HepG2 (cell line): ENCODE results near the gene SLC26A3. TPM values are rescaled to one million over a fixed set of nuclear protein-coding genes. Genes with fewer than 3 reads are reported as not detected.
A peak's percentile ranks its signal among the peaks of the same experiment; 100 is the strongest.

Experiments used
- ARNT ChIP-seq: fragments of 450-650 bp; IDR thresholded peaks from 2 replicates; pipeline ENCODE4 v1.6.1; 2017
- CENPX ChIP-seq: sonication (generic); formaldehyde crosslinking; IDR thresholded peaks from 2 replicates; pipeline ENCODE4 v1.9.0; 2021; ENCODE audit warnings: mild to moderate bottlenecking, missing genetic modification reagents, moderate library complexity
- MXD3 ChIP-seq: IDR thresholded peaks from 2 replicates; pipeline ENCODE4 v1.6.1; 2016; ENCODE audit warnings: mild to moderate bottlenecking, missing biosample characterization, missing genetic modification reagents
- PBX3 ChIP-seq: sonication (generic); formaldehyde crosslinking; IDR thresholded peaks from 2 replicates; pipeline ENCODE4 v1.8.1; 2023; ENCODE audit warnings: missing genetic modification reagents, inconsistent platforms, borderline replicate concordance
- SP140L ChIP-seq: sonication (generic); formaldehyde crosslinking; IDR thresholded peaks from 2 replicates; pipeline ENCODE4 v1.4.0; 2020; ENCODE audit warnings: missing genetic modification reagents, borderline replicate concordance
- TRIM24 ChIP-seq: sonication (generic); formaldehyde crosslinking; IDR thresholded peaks from 2 replicates; pipeline ENCODE4 v1.8.0; 2022; ENCODE audit warnings: mild to moderate bottlenecking, missing genetic modification reagents
- ZBTB3 ChIP-seq: sonication (generic); formaldehyde crosslinking; IDR thresholded peaks from 2 replicates; pipeline ENCODE4 v1.4.0; 2020; ENCODE audit warnings: low read depth, mild to moderate bottlenecking, moderate library complexity, missing genetic modification reagents, borderline replicate concordance
- ZBTB38 ChIP-seq: sonication (generic); formaldehyde crosslinking; IDR thresholded peaks from 2 replicates; pipeline ENCODE4 v1.5.1; 2020; ENCODE audit warnings: mild to moderate bottlenecking, missing genetic modification reagents
- ZFP37 ChIP-seq: sonication (generic); formaldehyde crosslinking; IDR thresholded peaks from 2 replicates; pipeline ENCODE4 v1.4.0; 2020; ENCODE audit warnings: missing genetic modification reagents, borderline replicate concordance
- ZIK1 ChIP-seq: sonication (generic); formaldehyde crosslinking; IDR thresholded peaks from 2 replicates; pipeline ENCODE4 v1.5.0; 2020; ENCODE audit warnings: mild to moderate bottlenecking, low read depth, missing genetic modification reagents, borderline replicate concordance
- ZKSCAN1 ChIP-seq: fragments of 150-350 bp; IDR thresholded peaks from 2 replicates; pipeline ENCODE4 v1.6.1; 2014; ENCODE audit warnings: low read length
- ZNF20 ChIP-seq: sonication (generic); formaldehyde crosslinking; IDR thresholded peaks from 2 replicates; pipeline ENCODE4 v1.4.0; 2020; ENCODE audit warnings: mild to moderate bottlenecking, moderate library complexity, missing genetic modification reagents
- ZNF547 ChIP-seq: sonication (generic); formaldehyde crosslinking; IDR thresholded peaks from 2 replicates; pipeline ENCODE4 v1.5.1; 2020; ENCODE audit warnings: mild to moderate bottlenecking, missing genetic modification reagents
- ZNF605 ChIP-seq: sonication (generic); formaldehyde crosslinking; IDR thresholded peaks from 2 replicates; pipeline ENCODE4 v1.8.0; 2022; ENCODE audit warnings: mild to moderate bottlenecking, missing genetic modification reagents
- ZNF629 ChIP-seq: sonication (generic); formaldehyde crosslinking; conservative IDR thresholded peaks from 2 replicates; pipeline ENCODE4 v1.5.0; 2020; ENCODE audit warnings: missing genetic modification reagents
- ZNF660 ChIP-seq: sonication (generic); formaldehyde crosslinking; IDR thresholded peaks from 2 replicates; pipeline ENCODE4 v1.5.1; 2020; ENCODE audit warnings: mild to moderate bottlenecking, low read depth, missing genetic modification reagents, borderline replicate concordance
- ZNF816 ChIP-seq: sonication (generic); formaldehyde crosslinking; IDR thresholded peaks from 2 replicates; pipeline ENCODE4 v1.8.0; 2022; ENCODE audit warnings: missing genetic modification reagents, mild to moderate bottlenecking, borderline replicate concordance
- polyA plus RNA-seq, 8 experiments: library from polyadenylated mRNA; depleted of rRNA in 3 of 8; stranded (reverse) in 7 of 8; unstranded in 1 of 8; fragments of >200 nt; fragmentation: Illumina TruSeq in 4 of 8; extraction: Trizol in 4 of 8; gene quantifications; 2 replicates each; pipeline versions ENCODE4 v1.2.1 to v1.2.3, GENCODE V29; 2011 to 2016; ENCODE audit warnings: low read depth in 4 of 8, missing spikeins in 1 of 8, mixed read lengths in 1 of 8; ENCODE audit not compliant: insufficient read depth in 1 of 8
- total RNA-seq, 5 experiments: library from RNA; depleted of rRNA; stranded (reverse); fragments of >200 nt; fragmentation: Illumina TruSeq; extraction: Trizol; gene quantifications; 2 replicates each; pipeline ENCODE4 v1.2.3, GENCODE V29; 2016; ENCODE audit warnings: low read depth in 1 of 5
- TF ChIP-seq, protein P1 (sequence below): sonication (generic); formaldehyde crosslinking; IDR thresholded peaks from 2 replicates; pipeline ENCODE4 v1.8.0; 2022; ENCODE audit warnings: mild to moderate bottlenecking, missing genetic modification reagents; ENCODE audit not compliant: insufficient replicate concordance
- TF ChIP-seq, protein P2 (sequence below): IDR thresholded peaks from 2 replicates; pipeline ENCODE4 v1.6.1; 2016
- TF ChIP-seq, protein P3 (sequence below): sonication (generic); formaldehyde crosslinking; IDR thresholded peaks from 2 replicates; pipeline ENCODE4 v1.4.0; 2020; ENCODE audit warnings: low read depth, missing genetic modification reagents

The SLC26A3 gene
- total and polyA plus RNA-seq, 2 of the 13 experiments (the other 11 are each of a cell fraction or from before 2014, with no cell fraction given) = 0.11 to 0.30 TPM

- TF ChIP-seq ZBTB38 (no peak), PBX3 (CRISPR knock-in tag) (no peak), ZNF629 (CRISPR knock-in tag) (0 out of 2 replicates have a peak, but pooled peaks have one; percentile 8), ZNF20 (CRISPR knock-in tag) (no peak), ARNT (no peak), ZNF660 (no peak), SP140L (CRISPR knock-in tag) (no peak; the same call in 1 of the 2 replicates), ZNF605 (peak; percentile 75), ZKSCAN1 (no peak), ZIK1 (CRISPR knock-in tag) (no peak; the same call in 1 of the 2 replicates), TRIM24 (CRISPR knock-in tag) (0 out of 2 replicates have a peak, but pooled peaks have one; percentile 30), ZBTB3 (CRISPR knock-in tag) (no peak), CENPX (CRISPR knock-in tag) (no peak), ZNF547 (peak; percentile 22; the same call in 1 of the 2 replicates), ZNF816 (CRISPR knock-in tag) (peak; percentile 75; the same call in 1 of the 2 replicates), MXD3 (CRISPR knock-in tag) (peak; percentile 89), ZFP37 (CRISPR knock-in tag) (peak; percentile 58; the same call in 1 of the 2 replicates)
- TF ChIP-seq, protein P1, sequence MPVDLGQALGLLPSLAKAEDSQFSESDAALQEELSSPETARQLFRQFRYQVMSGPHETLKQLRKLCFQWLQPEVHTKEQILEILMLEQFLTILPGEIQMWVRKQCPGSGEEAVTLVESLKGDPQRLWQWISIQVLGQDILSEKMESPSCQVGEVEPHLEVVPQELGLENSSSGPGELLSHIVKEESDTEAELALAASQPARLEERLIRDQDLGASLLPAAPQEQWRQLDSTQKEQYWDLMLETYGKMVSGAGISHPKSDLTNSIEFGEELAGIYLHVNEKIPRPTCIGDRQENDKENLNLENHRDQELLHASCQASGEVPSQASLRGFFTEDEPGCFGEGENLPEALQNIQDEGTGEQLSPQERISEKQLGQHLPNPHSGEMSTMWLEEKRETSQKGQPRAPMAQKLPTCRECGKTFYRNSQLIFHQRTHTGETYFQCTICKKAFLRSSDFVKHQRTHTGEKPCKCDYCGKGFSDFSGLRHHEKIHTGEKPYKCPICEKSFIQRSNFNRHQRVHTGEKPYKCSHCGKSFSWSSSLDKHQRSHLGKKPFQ = no peak
- TF ChIP-seq, protein P2, sequence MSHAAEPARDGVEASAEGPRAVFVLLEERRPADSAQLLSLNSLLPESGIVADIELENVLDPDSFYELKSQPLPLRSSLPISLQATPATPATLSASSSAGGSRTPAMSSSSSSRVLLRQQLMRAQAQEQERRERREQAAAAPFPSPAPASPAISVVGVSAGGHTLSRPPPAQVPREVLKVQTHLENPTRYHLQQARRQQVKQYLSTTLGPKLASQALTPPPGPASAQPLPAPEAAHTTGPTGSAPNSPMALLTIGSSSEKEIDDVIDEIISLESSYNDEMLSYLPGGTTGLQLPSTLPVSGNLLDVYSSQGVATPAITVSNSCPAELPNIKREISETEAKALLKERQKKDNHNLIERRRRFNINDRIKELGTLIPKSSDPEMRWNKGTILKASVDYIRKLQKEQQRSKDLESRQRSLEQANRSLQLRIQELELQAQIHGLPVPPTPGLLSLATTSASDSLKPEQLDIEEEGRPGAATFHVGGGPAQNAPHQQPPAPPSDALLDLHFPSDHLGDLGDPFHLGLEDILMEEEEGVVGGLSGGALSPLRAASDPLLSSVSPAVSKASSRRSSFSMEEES (CRISPR knock-in tag) = no peak
- TF ChIP-seq, protein P3, sequence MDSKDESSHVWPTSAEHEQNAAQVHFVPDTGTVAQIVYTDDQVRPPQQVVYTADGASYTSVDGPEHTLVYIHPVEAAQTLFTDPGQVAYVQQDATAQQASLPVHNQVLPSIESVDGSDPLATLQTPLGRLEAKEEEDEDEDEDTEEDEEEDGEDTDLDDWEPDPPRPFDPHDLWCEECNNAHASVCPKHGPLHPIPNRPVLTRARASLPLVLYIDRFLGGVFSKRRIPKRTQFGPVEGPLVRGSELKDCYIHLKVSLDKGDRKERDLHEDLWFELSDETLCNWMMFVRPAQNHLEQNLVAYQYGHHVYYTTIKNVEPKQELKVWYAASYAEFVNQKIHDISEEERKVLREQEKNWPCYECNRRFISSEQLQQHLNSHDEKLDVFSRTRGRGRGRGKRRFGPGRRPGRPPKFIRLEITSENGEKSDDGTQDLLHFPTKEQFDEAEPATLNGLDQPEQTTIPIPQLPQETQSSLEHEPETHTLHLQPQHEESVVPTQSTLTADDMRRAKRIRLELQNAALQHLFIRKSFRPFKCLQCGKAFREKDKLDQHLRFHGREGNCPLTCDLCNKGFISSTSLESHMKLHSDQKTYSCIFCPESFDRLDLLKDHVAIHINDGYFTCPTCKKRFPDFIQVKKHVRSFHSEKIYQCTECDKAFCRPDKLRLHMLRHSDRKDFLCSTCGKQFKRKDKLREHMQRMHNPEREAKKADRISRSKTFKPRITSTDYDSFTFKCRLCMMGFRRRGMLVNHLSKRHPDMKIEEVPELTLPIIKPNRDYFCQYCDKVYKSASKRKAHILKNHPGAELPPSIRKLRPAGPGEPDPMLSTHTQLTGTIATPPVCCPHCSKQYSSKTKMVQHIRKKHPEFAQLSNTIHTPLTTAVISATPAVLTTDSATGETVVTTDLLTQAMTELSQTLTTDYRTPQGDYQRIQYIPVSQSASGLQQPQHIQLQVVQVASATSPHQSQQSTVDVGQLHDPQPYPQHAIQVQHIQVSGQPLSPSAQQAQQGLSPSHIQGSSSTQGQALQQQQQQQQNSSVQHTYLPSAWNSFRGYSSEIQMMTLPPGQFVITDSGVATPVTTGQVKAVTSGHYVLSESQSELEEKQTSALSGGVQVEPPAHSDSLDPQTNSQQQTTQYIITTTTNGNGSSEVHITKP (CRISPR knock-in tag) = no peak
These were observed 59.3 kb downstream of the SLC26A3 start, which contains the start of gene CBLL1 (continued) for GRCh38 chr7:107743567-107744344.
